HG03097 (cell line): ENCODE measurements around the gene TNFAIP8L1.
"Not testable (repeated sequence)": the region's sequence is repeated elsewhere in the genome, so short reads cannot be mapped to it uniquely, and the experiment has no call there.

Source experiments
- ATAC-seq: cut with Tn5 transposase; IDR thresholded peaks from one replicate; pipeline ENCODE4 v1.9.1; 2021; ENCODE audit not compliant: unreplicated experiment, low FRiP score

TNFAIP8L1 gene

DNA sequence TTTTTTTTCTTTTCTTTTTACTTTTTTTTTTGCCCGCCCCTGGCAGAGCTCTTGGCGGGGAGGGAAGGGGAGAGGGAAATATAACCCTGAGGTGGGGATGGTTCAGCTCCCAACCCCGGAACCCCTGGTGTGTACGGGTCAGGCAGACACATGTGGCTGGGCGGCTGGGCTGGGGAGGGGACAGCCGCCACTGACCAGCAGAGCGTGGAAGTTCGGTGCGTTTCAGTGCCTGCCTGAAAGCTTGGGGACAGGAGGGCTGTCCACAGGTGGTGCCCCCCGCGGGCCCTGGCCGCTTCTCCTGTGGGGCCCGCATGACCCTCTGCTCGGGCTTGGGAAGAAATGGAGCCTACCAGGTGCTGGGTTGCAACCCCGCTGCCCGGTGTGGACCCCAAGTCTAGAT is 36.0 kb downstream of the TNFAIP8L1 start:
- no peak for ATAC-seq

DNA sequence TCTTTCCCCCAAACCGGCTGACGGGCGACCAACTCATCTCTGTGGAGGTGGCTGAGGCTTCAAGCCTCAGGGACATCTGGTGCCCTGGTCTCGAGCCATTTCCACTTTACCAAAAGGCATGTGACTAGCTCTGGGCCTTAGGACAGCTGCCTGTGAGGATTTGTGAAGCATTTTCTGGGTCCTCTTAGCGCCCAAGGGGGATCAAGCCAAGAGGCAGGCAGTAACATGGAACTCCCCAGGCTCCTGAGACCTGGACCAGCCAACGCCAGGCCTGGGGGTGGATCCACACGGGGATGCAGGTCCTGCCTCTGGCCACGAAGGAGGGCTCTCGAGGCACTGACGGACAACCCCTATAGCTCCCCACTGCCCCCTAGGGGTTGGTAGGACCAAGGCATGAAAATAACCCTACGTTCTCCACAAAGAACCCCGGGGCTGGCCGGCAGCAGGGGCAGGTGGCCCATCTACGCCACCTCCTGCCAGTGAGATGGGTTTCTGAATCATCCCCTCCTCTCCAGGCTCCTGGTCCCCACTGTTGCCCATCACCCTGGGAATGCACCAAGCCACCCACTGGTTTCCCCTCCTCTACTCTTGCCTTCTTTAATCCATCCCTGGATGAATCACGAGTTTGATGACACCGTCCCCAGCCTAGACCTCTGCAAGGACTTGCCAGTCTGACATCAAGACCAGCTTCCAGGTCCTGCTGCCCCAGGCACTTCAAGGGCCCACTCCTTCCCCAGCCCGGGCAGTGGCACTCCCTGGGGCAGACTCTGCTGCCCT is 37.8 kb downstream of the TNFAIP8L1 start:
- no peak for ATAC-seq

- ATAC-seq = no peak
Measured at GRCh38 chr19:4678881-4679790, 39.8 kb downstream of the TNFAIP8L1 start.

DNA sequence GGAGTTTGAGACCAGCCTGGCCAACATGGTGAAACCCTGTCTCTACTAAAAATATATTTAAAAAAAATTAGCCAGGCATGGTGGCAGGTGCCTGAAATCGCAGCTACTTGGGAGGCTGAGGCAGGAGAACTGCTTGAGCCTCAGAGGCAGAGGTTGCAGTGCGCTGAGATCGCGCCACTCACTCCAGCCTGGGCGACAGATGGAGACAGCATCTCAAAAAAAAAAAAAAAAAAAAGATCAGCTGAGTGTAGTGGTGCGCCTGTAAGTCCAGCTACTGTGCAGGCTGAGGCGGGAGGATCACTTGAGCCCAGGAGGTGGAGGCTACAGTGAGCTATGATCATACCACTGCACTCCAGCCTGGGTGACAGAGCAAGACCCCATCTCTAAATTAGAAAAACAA is 40.7 kb downstream of the TNFAIP8L1 start:
- ATAC-seq = not testable (repeated sequence)

GRCh38 chr19:4682417-4683200 is 43.3 kb downstream of the TNFAIP8L1 start:
- no peak for ATAC-seq

DNA sequence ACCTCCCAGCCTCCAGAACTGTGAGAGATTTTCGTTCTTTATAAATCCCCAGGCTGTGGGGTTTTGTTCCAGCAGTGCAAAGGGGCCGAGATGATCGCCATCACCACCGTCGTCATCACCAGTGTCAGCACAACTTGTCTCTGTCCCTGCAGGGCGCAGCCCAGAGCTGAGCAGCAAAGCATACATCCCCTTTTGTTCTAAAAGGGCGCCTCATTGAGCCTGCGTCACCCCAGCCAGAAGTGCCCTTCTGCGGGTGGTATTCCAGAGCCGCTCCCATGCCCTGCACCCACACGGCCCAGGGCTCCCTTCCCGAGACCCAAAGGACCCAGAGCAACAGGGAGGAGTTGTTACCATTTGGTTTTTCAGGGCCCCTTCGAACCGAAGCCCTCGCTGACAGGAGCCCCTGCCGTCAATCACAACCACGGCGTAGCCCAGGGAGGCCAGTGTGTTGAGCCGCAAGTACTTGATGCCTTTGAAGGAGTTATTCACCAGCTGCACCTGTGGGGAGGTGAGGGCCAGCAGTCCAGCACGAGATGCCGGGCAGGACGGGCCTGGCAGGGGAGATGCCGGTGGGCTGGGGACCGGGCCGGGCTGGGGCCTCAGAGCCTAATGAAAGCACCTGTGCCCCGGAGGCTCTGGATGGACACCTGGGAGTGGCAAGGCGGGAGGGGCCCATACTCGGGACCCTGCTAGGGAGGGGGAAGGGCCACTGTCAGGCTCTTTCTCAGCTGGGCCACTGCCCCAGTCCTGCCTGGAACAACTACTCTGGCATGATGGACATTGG is 45.2 kb downstream of the TNFAIP8L1 start:
- no peak for ATAC-seq

DNA sequence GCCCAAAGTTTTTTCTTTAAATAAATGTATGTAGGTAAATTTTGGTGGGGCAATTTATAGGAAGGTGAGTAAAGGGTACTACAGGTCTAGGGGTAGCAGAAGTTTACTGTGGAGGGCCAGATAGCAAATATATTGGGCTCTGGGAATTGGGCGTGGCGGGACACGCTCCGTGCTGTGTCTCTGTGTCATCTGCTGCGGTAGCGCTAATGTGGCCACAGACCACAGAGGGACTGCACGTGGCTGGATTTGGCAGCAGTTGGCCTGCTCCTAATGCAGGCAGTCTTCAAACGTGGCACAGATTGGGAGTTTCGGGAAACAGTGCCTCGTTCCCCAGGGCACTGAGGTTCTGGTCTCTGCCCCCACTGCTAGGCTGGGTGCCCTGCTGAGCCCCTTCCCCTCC is 47.4 kb downstream of the TNFAIP8L1 start:
- ATAC-seq = no peak

DNA sequence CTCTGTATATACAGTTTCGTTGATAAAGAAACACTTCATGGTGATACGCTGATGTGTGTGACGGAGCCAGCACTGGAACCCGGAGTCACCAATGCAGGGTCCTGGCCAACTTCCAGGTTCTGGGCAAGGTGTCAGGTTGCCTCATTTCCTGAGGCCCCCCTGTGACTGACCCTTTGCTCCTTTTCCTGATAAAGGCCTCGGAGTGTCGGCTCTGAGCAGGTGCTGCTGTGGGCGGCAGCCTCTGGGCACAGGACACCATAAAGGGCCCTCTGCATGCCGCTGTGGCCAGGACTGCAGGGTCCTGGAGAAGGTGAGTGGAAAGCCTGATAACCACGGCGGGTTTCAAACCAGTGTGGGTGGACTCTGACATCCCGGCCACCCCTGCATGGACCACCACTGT is 48.1 kb downstream of the TNFAIP8L1 start:
- no peak for ATAC-seq

DNA sequence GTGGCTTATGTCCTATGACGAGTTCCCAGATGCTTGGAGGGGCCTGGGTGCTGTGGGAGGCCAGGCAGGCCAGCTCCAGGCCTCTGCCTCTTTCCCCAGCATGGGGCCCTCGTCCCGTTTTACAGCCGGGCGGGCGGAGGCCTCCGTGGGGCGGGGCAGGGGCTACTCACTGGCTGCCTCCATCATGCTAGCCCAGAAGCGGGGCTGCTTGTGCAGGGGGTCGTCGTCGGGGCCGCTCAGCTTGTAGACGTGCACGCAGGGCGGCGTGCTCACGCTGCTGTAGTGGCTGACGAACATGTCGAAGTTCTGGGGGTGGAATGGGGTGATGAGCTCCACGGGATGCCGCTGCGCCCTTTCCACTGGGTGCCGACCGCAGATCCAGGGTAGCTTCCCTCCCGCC is 49.3 kb downstream of the TNFAIP8L1 start:
- ATAC-seq = no peak

DNA sequence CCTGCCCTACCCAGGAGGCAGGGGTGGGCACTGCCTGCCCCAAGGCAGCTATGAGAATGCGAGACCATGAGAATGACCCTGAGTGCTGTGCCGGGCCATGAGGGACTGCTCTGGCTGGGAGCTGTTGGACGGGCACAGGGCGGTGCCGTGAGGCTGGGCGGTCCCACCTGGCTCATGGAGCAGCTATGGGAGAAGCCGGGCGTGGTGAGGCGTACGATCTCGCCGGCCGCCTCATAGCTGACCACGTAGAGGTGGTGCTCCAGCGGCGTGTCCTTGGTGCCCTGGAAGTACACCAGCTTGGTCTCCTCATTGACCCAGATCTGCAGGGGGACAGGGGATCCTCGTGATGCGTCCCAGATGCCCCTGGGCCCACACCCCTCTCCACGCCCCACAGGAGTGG is 50.1 kb downstream of the TNFAIP8L1 start:
- no peak for ATAC-seq

DNA sequence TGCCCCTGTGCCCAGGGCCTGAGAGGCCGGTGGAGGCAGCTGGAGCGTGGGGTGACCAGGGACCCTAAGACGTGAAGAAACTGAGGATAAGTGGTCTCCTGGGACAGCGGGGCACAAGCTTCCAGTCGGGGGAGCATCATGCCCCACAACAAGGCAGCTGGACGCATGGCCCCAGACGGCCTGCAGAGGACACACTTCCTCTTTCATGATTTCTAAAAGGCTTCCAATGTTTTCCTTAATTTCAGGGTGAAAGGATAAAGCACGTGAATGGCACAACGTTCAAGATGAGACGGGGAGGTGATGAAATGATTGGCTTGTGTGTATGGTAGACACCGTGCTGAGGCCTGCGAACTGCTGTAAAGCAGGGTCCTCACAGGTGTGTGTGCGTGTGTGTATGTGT is 51.0 kb downstream of the TNFAIP8L1 start:
- ATAC-seq = no peak

DNA sequence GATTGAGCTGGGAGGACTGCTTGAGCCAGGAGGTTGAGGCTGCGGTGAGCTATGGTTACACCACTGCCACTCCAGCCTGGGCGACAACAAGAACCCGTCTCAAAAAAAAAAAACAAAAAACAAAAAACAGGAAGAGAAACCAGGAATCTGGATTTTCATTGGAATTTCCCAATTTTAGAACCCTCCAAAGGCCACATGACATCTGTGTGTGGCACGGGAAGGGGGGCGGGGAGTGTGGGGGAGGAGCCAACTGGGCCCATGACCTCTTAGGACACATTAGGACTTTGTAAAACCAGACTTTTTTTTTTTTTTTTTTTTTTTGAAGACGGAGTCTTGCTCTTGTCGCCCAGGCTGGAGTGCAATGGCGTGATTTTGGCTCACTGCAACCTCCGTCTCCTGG is 52.1 kb downstream of the TNFAIP8L1 start:
- ATAC-seq = no peak

GRCh38 chr19:4692251-4693077 is 53.1 kb downstream of the TNFAIP8L1 start:
- no peak for ATAC-seq

- ATAC-seq = no peak
Measured at GRCh38 chr19:4693078-4693350, 53.7 kb downstream of the TNFAIP8L1 start.

DNA sequence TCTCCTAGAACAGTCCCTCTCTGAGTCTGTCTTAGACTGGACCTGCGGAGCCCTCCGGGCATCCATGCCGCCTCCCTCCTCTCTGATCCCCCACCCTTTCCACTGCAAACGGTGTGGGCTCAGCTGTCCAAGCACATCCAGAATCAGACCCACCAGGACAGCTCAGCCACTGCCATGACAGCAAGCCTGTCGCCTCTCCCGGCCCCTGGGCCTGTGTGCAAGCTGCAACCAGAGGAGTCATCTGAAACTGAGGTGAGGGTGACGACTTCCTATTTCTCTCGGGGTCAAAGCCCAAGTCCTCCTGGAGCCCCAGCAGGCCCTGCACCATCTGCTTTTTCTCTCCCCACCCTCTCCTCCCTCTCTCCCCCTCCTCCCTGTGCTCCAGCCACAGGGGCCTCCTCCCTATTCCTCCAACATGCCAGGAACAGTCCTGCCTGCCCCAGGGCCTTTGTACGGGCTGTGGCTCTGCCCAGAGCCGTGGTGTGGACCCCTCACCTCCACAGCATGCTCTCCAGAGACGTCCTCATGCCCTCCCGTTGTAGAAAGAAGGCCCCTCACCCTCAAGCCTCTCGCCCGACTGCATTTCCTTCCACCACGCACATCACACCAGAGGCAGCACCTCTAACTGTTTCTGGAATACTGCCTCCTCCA is 54.3 kb downstream of the TNFAIP8L1 start:
- ATAC-seq = no peak

- no peak for ATAC-seq
Measured at GRCh38 chr19:4694211-4694987, 55.1 kb downstream of the TNFAIP8L1 start.

- no peak for ATAC-seq
Measured at GRCh38 chr19:4695224-4695731, 56.0 kb downstream of the TNFAIP8L1 start.

DNA sequence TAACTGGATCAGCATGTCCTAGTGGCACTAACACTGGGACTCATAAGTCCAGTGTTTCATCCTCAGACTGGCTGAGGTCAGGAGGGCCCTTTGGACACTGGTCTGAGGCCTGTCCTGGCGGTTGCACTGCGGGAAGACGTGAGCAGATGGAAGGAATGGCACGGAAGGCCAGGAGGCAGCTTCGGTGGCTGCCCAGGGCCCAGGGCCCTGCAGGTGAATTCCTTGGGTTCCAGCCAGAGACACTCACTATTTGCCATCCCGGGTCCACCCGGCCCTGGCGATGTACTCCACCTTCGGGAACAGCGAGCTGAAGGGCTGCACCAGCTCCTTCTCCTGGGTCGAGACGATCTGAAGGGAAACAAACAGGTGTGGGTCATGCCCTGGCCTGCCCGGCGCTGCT is 58.0 kb downstream of the TNFAIP8L1 start:
- no peak for ATAC-seq
